ENCODE data around the gene DMAC1. TPM values are rescaled to one million over a fixed set of nuclear protein-coding genes. Genes with fewer than 3 reads are reported as not detected.

Gene DMAC1
- total and polyA plus RNA-seq, 5 donors from 2014 or later = 18.7 to 93.4 (median 57.7) TPM

DNA sequence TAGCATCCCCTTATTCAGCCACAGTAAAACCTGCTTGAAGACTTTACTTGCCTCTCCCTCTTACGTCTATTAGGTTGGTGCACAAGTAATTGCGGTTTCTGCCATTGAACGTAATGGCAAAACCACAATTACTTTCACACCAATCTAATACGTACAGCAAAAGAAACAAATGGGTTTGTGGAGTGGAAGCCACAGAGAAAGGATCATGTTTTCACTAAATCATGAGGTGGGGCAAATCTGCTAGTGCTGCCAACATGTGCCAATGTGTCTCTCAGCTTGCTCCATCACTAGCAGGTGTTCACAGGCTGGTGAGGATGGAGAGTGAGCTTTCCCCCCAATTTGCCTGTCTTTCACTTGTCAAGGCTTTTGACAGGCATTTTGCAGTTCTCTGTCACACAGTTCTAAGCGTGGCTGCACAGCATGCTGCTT, 15.9 kb downstream of the DMAC1 start:
- no peaks in the 10 kb centered on the region for H3K27me3 ChIP-seq (ENCODE audit: control insufficient read depth, insufficient read depth, low read length)
- Mint-ChIP-seq H3K27ac (peak overlapping the region; percentile 23 to 69 (median 63)), H3K9me3 (no peaks in the 10 kb centered on the region), H3K36me3 (no peaks in the 10 kb centered on the region), H3K27me3 (peaks cover 4% of the 10 kb centered on the region), H3K4me3 (no peak overlapping the region), H3K4me1 (peaks cover 9 to 22% (median 15%) of the 10 kb centered on the region in 4 donors)
- peaks cover 7% of the 10 kb centered on the region for H3K4me1 ChIP-seq (ENCODE audit: control insufficient read depth, insufficient read depth, low read length, poor library complexity, severe bottlenecking)
- ATAC-seq (ENCODE audit: low read depth in 2 of 2) = peak; percentile 12 to 15
- H3K36me3 ChIP-seq (ENCODE audit: control insufficient read depth, insufficient read depth, low read length) = no peaks in the 10 kb centered on the region
- H3K4me3 ChIP-seq (ENCODE audit: low read depth, low read length) = peak overlapping the region; percentile 77
- DNase-seq = peak in 1 of 3 donors; percentile 31
- H3K27ac ChIP-seq (ENCODE audit: insufficient read depth, low read length, poor library complexity, severe bottlenecking) = peak overlapping the region; percentile 45
- H3K9me3 ChIP-seq (ENCODE audit: control insufficient read depth in 2 of 2, low read length in 2 of 2) = no peaks in the 10 kb centered on the region

DNA sequence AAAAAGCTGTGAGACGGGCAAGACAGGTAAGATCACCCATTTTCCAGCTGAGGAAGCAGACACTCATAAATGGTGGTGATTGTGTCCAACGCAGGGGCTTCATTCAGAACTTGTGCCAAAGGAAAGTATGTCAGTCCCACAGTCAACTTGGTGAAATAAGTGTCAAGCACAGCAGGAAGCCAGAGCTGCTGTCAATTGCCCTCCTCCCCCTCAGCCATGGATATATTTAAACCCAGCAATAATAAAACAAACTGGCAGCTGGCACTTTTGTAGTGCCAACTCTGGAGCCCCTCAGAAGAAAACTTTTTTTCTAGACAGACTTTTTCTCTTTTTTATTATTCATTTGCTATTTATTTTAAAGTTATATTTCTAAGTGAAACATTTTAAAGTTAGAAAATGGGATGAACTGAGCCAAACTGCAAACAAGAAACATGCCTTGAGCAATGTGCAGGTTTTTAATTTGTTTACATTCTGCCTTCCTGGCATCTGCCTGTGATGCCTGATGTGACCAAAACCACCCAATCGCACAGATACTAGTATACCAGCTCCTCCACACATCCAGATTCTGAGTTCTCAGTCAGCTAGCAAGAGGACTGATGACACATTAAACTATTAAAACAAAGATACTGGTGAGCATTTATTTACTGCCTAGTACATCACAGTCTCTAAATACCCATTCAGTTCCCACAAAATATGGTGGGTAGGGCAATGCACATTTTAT, 17.0 kb downstream of the DMAC1 start:
- peaks cover 7% of the 10 kb centered on the region for H3K4me1 ChIP-seq (ENCODE audit: control insufficient read depth, insufficient read depth, low read length, poor library complexity, severe bottlenecking)
- H3K4me1 Mint-ChIP-seq = peaks cover 9 to 22% (median 15%) of the 10 kb centered on the region in 4 donors
- ATAC-seq (ENCODE audit: low read depth in 2 of 2) (no peak), DNase-seq (no peak)
- H3K27ac ChIP-seq (ENCODE audit: insufficient read depth, low read length, poor library complexity, severe bottlenecking) = no peak overlapping the region
- H3K27me3 ChIP-seq (ENCODE audit: control insufficient read depth, insufficient read depth, low read length) = peaks cover 2% of the 10 kb centered on the region
- no peaks in the 10 kb centered on the region for H3K9me3 ChIP-seq (ENCODE audit: control insufficient read depth in 2 of 2, low read length in 2 of 2)
- H3K9me3 Mint-ChIP-seq = no peaks in the 10 kb centered on the region
- H3K27ac Mint-ChIP-seq = peak overlapping the region in 1 of 3 donors; percentile 60
- H3K36me3 Mint-ChIP-seq = no peaks in the 10 kb centered on the region
- no peaks in the 10 kb centered on the region for H3K36me3 ChIP-seq (ENCODE audit: control insufficient read depth, insufficient read depth, low read length)
- no peak overlapping the region for H3K4me3 ChIP-seq (ENCODE audit: low read depth, low read length)
- H3K4me3 Mint-ChIP-seq = no peak overlapping the region
- peaks cover 4% of the 10 kb centered on the region for H3K27me3 Mint-ChIP-seq

DNA sequence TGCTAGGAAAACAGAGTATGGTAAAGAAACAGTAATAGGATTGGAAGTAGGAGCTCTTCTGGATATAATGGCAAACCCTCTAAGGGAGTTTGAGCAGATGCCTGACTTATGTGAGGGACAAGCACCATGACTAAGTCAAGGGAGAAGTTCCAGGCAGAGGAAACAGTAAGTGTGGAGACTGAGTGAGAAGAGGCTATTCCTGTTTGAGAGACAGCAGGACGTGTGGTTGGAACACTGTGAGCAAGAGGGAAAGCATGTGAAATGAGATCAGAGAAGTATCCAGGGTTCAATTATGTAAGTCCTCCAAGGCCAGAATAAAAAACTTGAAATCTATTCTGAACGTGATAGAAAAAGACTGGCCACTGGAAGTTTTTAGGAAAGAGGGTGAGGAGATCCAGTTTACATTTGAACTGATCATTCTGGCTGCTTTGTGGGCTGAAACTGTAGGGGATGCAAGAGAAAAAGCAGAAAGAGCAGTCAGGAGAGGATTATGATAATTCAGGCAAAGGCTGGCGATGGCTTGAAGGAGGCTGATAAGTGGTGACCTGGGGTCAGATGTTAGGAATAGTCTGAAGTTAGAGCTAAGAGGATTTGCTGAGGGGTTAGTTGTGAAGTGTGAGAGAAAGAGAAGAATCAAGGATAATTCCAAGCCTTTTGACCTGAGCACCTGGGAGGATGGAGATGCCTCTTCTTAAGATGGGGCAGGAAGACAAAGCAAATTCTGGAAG, 19.2 kb downstream of the DMAC1 start:
- Histone ChIP-seq H3K27me3 (ENCODE audit: control insufficient read depth, insufficient read depth, low read length) (peaks cover 2% of the 10 kb centered on the region), H3K27ac (ENCODE audit: insufficient read depth, low read length, poor library complexity, severe bottlenecking) (no peak overlapping the region), H3K4me1 (ENCODE audit: control insufficient read depth, insufficient read depth, low read length, poor library complexity, severe bottlenecking) (peaks cover 7% of the 10 kb centered on the region), H3K4me3 (ENCODE audit: low read depth, low read length) (no peak overlapping the region), H3K9me3 (ENCODE audit: control insufficient read depth in 2 of 2, low read length in 2 of 2) (no peaks in the 10 kb centered on the region), H3K36me3 (ENCODE audit: control insufficient read depth, insufficient read depth, low read length) (no peaks in the 10 kb centered on the region)
- H3K4me1 Mint-ChIP-seq = peaks cover 9 to 24% (median 15%) of the 10 kb centered on the region in 4 donors
- no peaks in the 10 kb centered on the region for H3K36me3 Mint-ChIP-seq
- no peak overlapping the region for H3K27ac Mint-ChIP-seq
- ATAC-seq (ENCODE audit: low read depth in 2 of 2) (no peak), DNase-seq (no peak)
- H3K9me3 Mint-ChIP-seq = no peaks in the 10 kb centered on the region
- peaks cover 13% of the 10 kb centered on the region for H3K27me3 Mint-ChIP-seq
- H3K4me3 Mint-ChIP-seq = no peak overlapping the region

DNA sequence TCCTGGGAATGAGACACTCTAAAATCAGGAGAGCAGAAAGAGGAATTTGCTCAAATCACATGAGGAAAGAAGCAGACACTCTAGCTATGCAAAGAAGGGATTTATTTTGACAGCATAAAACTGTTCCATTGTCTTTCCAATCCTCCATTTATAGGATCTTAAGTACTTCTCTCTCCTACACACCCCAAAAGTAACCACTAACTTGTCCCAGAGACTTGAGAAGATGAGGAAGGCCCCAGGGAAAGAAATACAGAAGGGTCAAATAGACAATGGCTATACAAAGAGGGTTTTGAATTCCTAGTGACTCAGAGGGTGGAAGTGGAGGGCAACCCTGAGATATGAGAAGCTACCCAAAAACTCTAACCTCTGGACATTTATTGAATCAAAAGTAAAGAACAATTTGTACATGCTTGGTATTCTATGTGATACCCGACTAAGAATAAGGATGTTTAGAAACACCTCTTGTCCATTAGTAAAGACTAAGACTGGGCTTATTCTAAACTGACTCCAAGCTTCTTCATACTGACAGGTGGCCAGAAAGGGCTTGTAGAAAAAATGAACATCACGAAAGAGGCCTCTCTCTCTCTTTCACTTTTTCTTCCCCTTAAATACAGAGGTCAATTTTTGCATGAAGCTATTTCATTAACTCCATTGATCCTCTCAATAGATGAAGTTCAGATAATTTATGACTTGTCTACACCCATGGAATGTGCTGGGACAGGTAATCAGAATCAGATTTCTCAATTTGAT, 20.6 kb downstream of the DMAC1 start:
- no peak overlapping the region for H3K27ac ChIP-seq (ENCODE audit: insufficient read depth, low read length, poor library complexity, severe bottlenecking)

DNA sequence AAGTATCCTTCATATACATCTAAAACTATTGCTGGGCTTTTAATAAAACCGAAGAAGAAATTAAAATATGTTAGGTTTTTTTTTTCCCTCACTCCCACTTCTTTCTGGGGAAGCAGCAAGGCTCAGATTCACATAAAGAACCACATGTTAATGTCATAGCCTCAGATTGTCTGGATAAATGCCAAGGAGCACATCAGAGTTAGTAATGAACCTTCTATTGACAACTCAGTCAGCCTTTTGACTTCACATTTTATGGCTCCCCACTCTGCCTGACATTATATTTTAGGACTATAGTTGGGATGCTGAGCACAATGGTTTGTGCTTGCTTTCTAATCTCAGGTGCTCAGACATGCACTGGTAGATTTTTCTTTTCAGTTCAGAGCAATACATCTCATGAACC, 21.8 kb downstream of the DMAC1 start:
- Mint-ChIP-seq H3K4me3 (no peak overlapping the region), H3K4me1 (peaks cover 0 to 4% (median under 1%) of the 10 kb centered on the region in 4 donors), H3K27ac (no peak overlapping the region), H3K36me3 (no peaks in the 10 kb centered on the region), H3K27me3 (peaks cover 24% of the 10 kb centered on the region), H3K9me3 (no peaks in the 10 kb centered on the region)
- H3K27ac ChIP-seq (ENCODE audit: insufficient read depth, low read length, poor library complexity, severe bottlenecking) = no peak overlapping the region
- H3K4me3 ChIP-seq (ENCODE audit: low read depth, low read length) = no peak overlapping the region
- no peaks in the 10 kb centered on the region for H3K36me3 ChIP-seq (ENCODE audit: control insufficient read depth, insufficient read depth, low read length)
- H3K4me1 ChIP-seq (ENCODE audit: control insufficient read depth, insufficient read depth, low read length, poor library complexity, severe bottlenecking) = no peaks in the 10 kb centered on the region
- DNase-seq (no peak), ATAC-seq (ENCODE audit: low read depth in 2 of 2) (no peak)
- peaks cover 2% of the 10 kb centered on the region for H3K27me3 ChIP-seq (ENCODE audit: control insufficient read depth, insufficient read depth, low read length)
- no peaks in the 10 kb centered on the region for H3K9me3 ChIP-seq (ENCODE audit: control insufficient read depth in 2 of 2, low read length in 2 of 2)

More for the DNA sequence above, 20.6 kb downstream of the DMAC1 start:
- H3K36me3 Mint-ChIP-seq = no peaks in the 10 kb centered on the region
- Histone ChIP-seq H3K4me3 (ENCODE audit: low read depth, low read length) (no peak overlapping the region), H3K27me3 (ENCODE audit: control insufficient read depth, insufficient read depth, low read length) (peaks cover 2% of the 10 kb centered on the region), H3K9me3 (ENCODE audit: control insufficient read depth in 2 of 2, low read length in 2 of 2) (no peaks in the 10 kb centered on the region), H3K36me3 (ENCODE audit: control insufficient read depth, insufficient read depth, low read length) (no peaks in the 10 kb centered on the region), H3K4me1 (ENCODE audit: control insufficient read depth, insufficient read depth, low read length, poor library complexity, severe bottlenecking) (peaks cover 4% of the 10 kb centered on the region)
- peaks cover 23% of the 10 kb centered on the region for H3K27me3 Mint-ChIP-seq
- DNase-seq (no peak), ATAC-seq (ENCODE audit: low read depth in 2 of 2) (no peak)
- peaks cover 4 to 11% (median 8%) of the 10 kb centered on the region in 4 donors for H3K4me1 Mint-ChIP-seq
- no peak overlapping the region for H3K27ac Mint-ChIP-seq
- no peaks in the 10 kb centered on the region for H3K9me3 Mint-ChIP-seq
- H3K4me3 Mint-ChIP-seq = peak overlapping the region in 1 of 4 donors; percentile 49

DNA sequence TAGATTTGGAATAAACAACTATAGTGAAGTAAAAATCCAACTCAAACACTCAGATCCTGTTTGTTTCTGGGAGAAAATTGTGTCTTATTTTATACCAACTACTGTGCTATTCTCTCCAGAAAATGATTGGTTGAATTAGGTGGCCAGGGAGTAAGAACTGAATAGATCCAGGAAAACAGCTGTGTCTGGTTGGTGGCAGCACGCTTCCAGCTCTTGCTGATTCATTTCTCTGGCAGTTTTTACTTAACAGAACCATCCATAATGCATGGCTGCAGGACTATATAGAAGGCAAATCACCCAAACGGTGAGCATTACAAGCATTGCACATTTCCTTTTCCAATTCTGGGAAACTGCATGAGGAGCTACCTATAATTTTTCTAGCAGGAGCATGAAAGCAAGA, 29.5 kb downstream of the DMAC1 start:
- H3K9me3 ChIP-seq (ENCODE audit: control insufficient read depth in 2 of 2, low read length in 2 of 2) = no peaks in the 10 kb centered on the region

DNA sequence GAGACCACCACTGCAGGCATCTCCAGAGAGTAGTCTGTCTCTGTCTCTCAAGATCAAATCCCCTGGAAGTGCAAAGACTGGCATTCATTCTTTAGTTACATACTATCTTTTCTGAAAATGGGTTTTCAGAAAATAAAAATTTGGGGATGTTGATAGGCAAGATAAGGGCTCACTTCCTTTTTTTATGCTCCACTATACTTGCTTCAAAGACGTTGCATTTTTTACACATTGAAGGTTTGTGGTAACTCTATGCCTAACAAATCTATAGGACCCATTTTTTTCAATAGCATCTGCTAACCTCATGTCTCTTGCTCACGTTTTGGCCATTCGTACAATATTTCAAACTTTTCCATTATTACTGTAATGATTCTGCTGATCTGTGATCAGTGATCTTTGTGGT, 37.0 kb downstream of the DMAC1 start:
- Histone ChIP-seq H3K4me1 (ENCODE audit: control insufficient read depth, insufficient read depth, low read length, poor library complexity, severe bottlenecking) (no peaks in the 10 kb centered on the region), H3K27me3 (ENCODE audit: control insufficient read depth, insufficient read depth, low read length) (no peaks in the 10 kb centered on the region), H3K27ac (ENCODE audit: insufficient read depth, low read length, poor library complexity, severe bottlenecking) (no peak overlapping the region), H3K4me3 (ENCODE audit: low read depth, low read length) (no peak overlapping the region), H3K9me3 (ENCODE audit: control insufficient read depth in 2 of 2, low read length in 2 of 2) (peaks cover 0 to 2% of the 10 kb centered on the region in 2 experiments), H3K36me3 (ENCODE audit: control insufficient read depth, insufficient read depth, low read length) (no peaks in the 10 kb centered on the region)
- DNase-seq (no peak), ATAC-seq (ENCODE audit: low read depth in 2 of 2) (no peak)
- no peak overlapping the region for H3K27ac Mint-ChIP-seq
- peaks cover 0 to 9% (median 0%) of the 10 kb centered on the region in 7 donors for H3K9me3 Mint-ChIP-seq
- no peaks in the 10 kb centered on the region for H3K27me3 Mint-ChIP-seq
- no peak overlapping the region for H3K4me3 Mint-ChIP-seq
- H3K36me3 Mint-ChIP-seq = no peaks in the 10 kb centered on the region
- H3K4me1 Mint-ChIP-seq = peaks cover 0 to 5% (median under 1%) of the 10 kb centered on the region in 4 donors

More for the DNA sequence above, 29.5 kb downstream of the DMAC1 start:
- no peak for ATAC-seq (ENCODE audit: low read depth in 2 of 2)
- Mint-ChIP-seq H3K27me3 (peaks cover 17% of the 10 kb centered on the region), H3K4me1 (no peaks in the 10 kb centered on the region), H3K4me3 (no peak overlapping the region), H3K9me3 (peaks cover 0 to 5% (median 0%) of the 10 kb centered on the region in 7 donors), H3K36me3 (no peaks in the 10 kb centered on the region), H3K27ac (no peak overlapping the region)
- no peak for DNase-seq
- no peaks in the 10 kb centered on the region for H3K4me1 ChIP-seq (ENCODE audit: control insufficient read depth, insufficient read depth, low read length, poor library complexity, severe bottlenecking)
- no peaks in the 10 kb centered on the region for H3K36me3 ChIP-seq (ENCODE audit: control insufficient read depth, insufficient read depth, low read length)
- peaks cover 2% of the 10 kb centered on the region for H3K27me3 ChIP-seq (ENCODE audit: control insufficient read depth, insufficient read depth, low read length)
- no peak overlapping the region for H3K4me3 ChIP-seq (ENCODE audit: low read depth, low read length)
- no peak overlapping the region for H3K27ac ChIP-seq (ENCODE audit: insufficient read depth, low read length, poor library complexity, severe bottlenecking)

Data from CD4-positive, CD25-positive, alpha-beta regulatory T cell (primary cell).